SH-SY5Y (cell line): ENCODE data around the gene EI24.

Source experiments
- GATA2 ChIP-seq: IDR thresholded peaks from 2 replicates; pipeline ENCODE4 v1.6.1; 2011; ENCODE audit warnings: mild to moderate bottlenecking, low read depth, low read length
- GATA3 ChIP-seq: IDR thresholded peaks from 2 replicates; pipeline ENCODE4 v1.6.1; 2011; ENCODE audit warnings: low read depth, mild to moderate bottlenecking, low read length, moderate library complexity

- TF ChIP-seq GATA3 (no peak), GATA2 (no peak)
Measured at GRCh38 chr11:125551835-125552342, 17.4 kb upstream of the EI24 start.
